K562 (cell line): Measurements from ENCODE around the gene PLXNA2. TPM values are rescaled to one million over a fixed set of nuclear protein-coding genes. Genes with fewer than 3 reads are reported as not detected.

Source experiments
- ATAC-seq: fragments of 200-7000 bp; cut with Tn5 transposase; 3 replicates; pipeline ENCODE4 v1.9.1; 2020; ENCODE audit warnings: moderate library complexity
- BruUV-seq: library from RNA; stranded (reverse); fragments of 400-500 nt; replicated peaks from 2 replicates; lab custom pipeline; 2021; lab: Mats Ljungman, UMichigan
- CTCF ChIA-PET: fragments of 300-600 bp; formaldehyde crosslinking; extraction: SDS; loops from one replicate; lab custom pipeline; 2021; ENCODE audit warnings: low intra/inter-chr PET ratio; lab: Yijun Ruan, JAX
- POLR2A ChIA-PET: fragments of 300-600, 350-650 bp; sonication (Branson Sonifier 250); formaldehyde crosslinking; extraction: SDS; loops from one replicate; lab custom pipeline; 2021; ENCODE audit warnings: antibody characterized with exemption, inconsistent platforms; lab: Yijun Ruan, JAX
- DNase-seq, 4 experiments: peaks; one replicate each; pipeline versions ENCODE4 v3.0.0 to v3.0.0-alpha.2; 2011 to 2018; ENCODE audit warnings: low spot score in 3 of 4, mixed read lengths in 3 of 4; ENCODE audit errors: extremely low read depth in 1 of 4
- FAIRE-seq: peaks from 2 replicates; lab custom pipeline; 2011; peaks lifted over from hg19 to GRCh38; lab: Jason Lieb, UNC
- H2AFZ ChIP-seq: 2 replicates; pipeline ENCODE4 v1.6.0; 2011; ENCODE audit warnings: low read depth, low read length, control low read depth, inconsistent platforms
- H3K27ac ChIP-seq: fragments of 200-600 bp; 3 replicates; pipeline ENCODE4 v1.8.0; 2011; ENCODE audit warnings: low read depth, mild to moderate bottlenecking, control low read depth, inconsistent platforms, low read length, moderate library complexity, mixed read lengths; ENCODE audit errors: extremely low read depth
- H3K27me3 ChIP-seq, 2 experiments: fragments of 300-600 bp in 1 of 2; 2 replicates in 1 of 2; 3 replicates in 1 of 2; pipeline versions ENCODE4 v1.6.0 to v1.8.0; 2011; ENCODE audit warnings: inconsistent platforms in 2 of 2, low read length in 2 of 2, mild to moderate bottlenecking in 1 of 2, mixed read lengths in 1 of 2, moderate library complexity in 1 of 2; ENCODE audit not compliant: control insufficient read depth in 2 of 2, insufficient read depth in 2 of 2
- H3K36me3 ChIP-seq: fragments of 300-600 bp; 3 replicates; pipeline ENCODE4 v1.8.0; 2011; ENCODE audit warnings: mild to moderate bottlenecking, low read length, inconsistent platforms; ENCODE audit not compliant: control insufficient read depth, insufficient read depth
- H3K4me1 ChIP-seq, 2 experiments: fragments of 200-600 bp in 1 of 2; replicated peaks in 1 of 2; 2 replicates in 1 of 2; 3 replicates in 1 of 2; pipeline versions ENCODE4 v1.5.1 to v1.8.0; 2011; ENCODE audit warnings: inconsistent platforms in 2 of 2, low read length in 2 of 2, mild to moderate bottlenecking in 1 of 2, mixed read lengths in 1 of 2, moderate library complexity in 1 of 2; ENCODE audit not compliant: control insufficient read depth in 2 of 2, insufficient read depth in 2 of 2
- H3K4me2 ChIP-seq: 2 replicates; pipeline ENCODE4 v1.6.1; 2011; ENCODE audit warnings: low read length, control low read depth, inconsistent platforms, mixed read lengths; ENCODE audit not compliant: insufficient read depth
- H3K4me3 ChIP-seq: fragments of 200-600 bp; sonication (generic), shearing (Covaris generic); 2 replicates; pipeline ENCODE4 v1.5.1; 2016; ENCODE audit warnings: control low read depth, inconsistent platforms
- H3K79me2 ChIP-seq: fragments of 200-600 bp; 3 replicates; pipeline ENCODE4 v1.8.0; 2011; ENCODE audit warnings: low read length, inconsistent platforms; ENCODE audit not compliant: control insufficient read depth, insufficient read depth
- H3K9ac ChIP-seq, 2 experiments: 2 replicates each; pipeline versions ENCODE4 v1.6.0 to v1.6.1; 2011; ENCODE audit warnings: low read depth in 2 of 2, low read length in 2 of 2, control low read depth in 1 of 2, inconsistent platforms in 1 of 2, mild to moderate bottlenecking in 1 of 2, mixed read lengths in 1 of 2; ENCODE audit not compliant: insufficient read depth in 1 of 2
- H3K9me1 ChIP-seq: one replicate; pipeline ENCODE4 v1.6.0; 2011; ENCODE audit warnings: inconsistent platforms, mild to moderate bottlenecking, low read length, moderate library complexity; ENCODE audit not compliant: control insufficient read depth, insufficient read depth
- H3K9me3 ChIP-seq: replicated peaks from 2 replicates; pipeline ENCODE4 v1.5.1; 2011; ENCODE audit warnings: low read depth, low read length, inconsistent platforms; ENCODE audit not compliant: control insufficient read depth, insufficient read depth
- H4K20me1 ChIP-seq: replicated peaks from 2 replicates; pipeline ENCODE4 v1.6.1; 2011; ENCODE audit warnings: low read length, inconsistent platforms, mixed read lengths; ENCODE audit not compliant: control insufficient read depth, insufficient read depth
- BMI1 ChIP-seq: fragments of 150-350 bp; IDR thresholded peaks from 2 replicates; pipeline ENCODE4 v1.6.1; 2014; ENCODE audit warnings: low read length
- CCNT2 ChIP-seq: IDR thresholded peaks from 2 replicates; pipeline ENCODE4 v1.6.1; 2011; ENCODE audit warnings: borderline replicate concordance, low read depth, mild to moderate bottlenecking, moderate library complexity, mixed read lengths, low read length; ENCODE audit not compliant: insufficient read length; ENCODE audit errors: extremely low read depth
- CEBPB ChIP-seq: fragments of 450-650 bp; IDR thresholded peaks from 2 replicates; pipeline ENCODE4 v1.6.1; 2016; ENCODE audit warnings: missing genetic modification characterization, missing compliant biosample characterization
- DDX20 ChIP-seq: fragments of 450-650 bp; IDR thresholded peaks from 2 replicates; pipeline ENCODE4 v1.6.1; 2016; ENCODE audit warnings: missing genetic modification characterization, low read depth, mild to moderate bottlenecking, missing compliant biosample characterization, moderate library complexity
- ERF ChIP-seq: fragments of 450-650 bp; formaldehyde crosslinking; IDR thresholded peaks from 2 replicates; pipeline ENCODE4 v1.4.0; 2020; ENCODE audit warnings: mild to moderate bottlenecking, mixed read lengths
- ESRRA ChIP-seq: fragments of 450-650 bp; IDR thresholded peaks from 2 replicates; pipeline ENCODE4 v1.6.1; 2014; ENCODE audit warnings: low read depth, mild to moderate bottlenecking, moderate library complexity, borderline replicate concordance
- FOSL1 ChIP-seq: fragments of 200-800 bp; sonication (Bioruptor generic); conservative IDR thresholded peaks from 2 replicates; pipeline ENCODE4 v1.6.1; 2016; ENCODE audit warnings: missing genetic modification characterization, missing compliant biosample characterization
- GATAD2A ChIP-seq: fragments of 450-650 bp; IDR thresholded peaks from 2 replicates; pipeline ENCODE4 v1.6.1; 2017
- NCOR1 ChIP-seq: fragments of 450-650 bp; IDR thresholded peaks from 2 replicates; pipeline ENCODE4 v1.6.1; 2016; ENCODE audit warnings: mild to moderate bottlenecking, moderate library complexity
- TARDBP ChIP-seq: fragments of 450-650 bp; IDR thresholded peaks from 2 replicates; pipeline ENCODE4 v1.6.1; 2016
- ZNF184 ChIP-seq: sonication (generic); formaldehyde crosslinking; IDR thresholded peaks from 2 replicates; pipeline ENCODE4 v1.5.0; 2020; ENCODE audit warnings: missing genetic modification reagents
- ZNF217 ChIP-seq: sonication (generic); formaldehyde crosslinking; IDR thresholded peaks from 2 replicates; pipeline ENCODE4 v1.8.0; 2022; ENCODE audit warnings: mild to moderate bottlenecking, missing genetic modification reagents
- ZNF316 ChIP-seq: fragments of 450-650 bp; IDR thresholded peaks from 2 replicates; pipeline ENCODE4 v1.6.1; 2016
- ZNF324 ChIP-seq: fragments of 250-450 bp; sonication (Bioruptor Pico); IDR thresholded peaks from 2 replicates; pipeline ENCODE4 v1.4.0; 2020; ENCODE audit warnings: mild to moderate bottlenecking
- ZNF347 ChIP-seq: fragments of 450-650 bp; formaldehyde crosslinking; IDR thresholded peaks from 2 replicates; pipeline ENCODE4 v1.4.0; 2020; ENCODE audit warnings: low read depth, mild to moderate bottlenecking, moderate library complexity
- ZNF586 ChIP-seq: fragments of 450-650 bp; formaldehyde crosslinking; conservative IDR thresholded peaks from 2 replicates; pipeline ENCODE4 v1.4.0; 2020; ENCODE audit warnings: mild to moderate bottlenecking, moderate library complexity
- WGBS: fragments of 100-300 bp; shearing (Covaris generic); methylation state at CpG from one replicate; pipeline ENCODE4 v1.1.6; 2016; ENCODE audit warnings: low coverage, mixed read lengths; ENCODE audit not compliant: insufficient coverage; ENCODE audit errors: missing lambda C conversion rate; 5-methylcytosine and 5-hydroxymethylcytosine counted together
- in situ Hi-C: fragments of 300-500 bp; cut with MboI; formaldehyde crosslinking; loops from 4 replicates; pipeline ENCODE4 v1.15.0; 2018; ENCODE audit warnings: inconsistent platforms, mixed read lengths
- intact Hi-C: fragments of 100-400 bp; cut with micrococcal nuclease; formaldehyde crosslinking; loops from 2 replicates; pipeline ENCODE4 v1.14.2; 2022
- polyA plus RNA-seq, 8 experiments: library from polyadenylated mRNA; depleted of rRNA in 4 of 8; stranded (reverse) in 5 of 8; unstranded in 3 of 8; fragments of >200 nt; fragmentation: Nextera tagmentation in 2 of 8; fragmentation: Illumina TruSeq in 1 of 8; extraction: Ambion mirVana in 2 of 8; extraction: Trizol in 1 of 8; gene quantifications; 2 replicates each; pipeline versions ENCODE4 v1.2.1 to v1.2.3, GENCODE V29; 2011 to 2014; ENCODE audit warnings: inconsistent platforms in 1 of 8, missing spikeins in 1 of 8
- total RNA-seq, 7 experiments: library from RNA; depleted of rRNA in 6 of 7; stranded (reverse); fragments of >200 nt in 6 of 7; fragmentation: Illumina TruSeq in 2 of 7; extraction: Trizol in 2 of 7; gene quantifications; 2 replicates each; pipeline versions ENCODE4 v1.2.1 to v1.2.3, GENCODE V29; 2011 to 2021; ENCODE audit warnings: low replicate concordance in 1 of 7
- TF ChIP-seq, protein P1 (sequence below): sonication (generic); formaldehyde crosslinking; IDR thresholded peaks from 2 replicates; pipeline ENCODE4 v1.8.0; 2022; ENCODE audit warnings: mild to moderate bottlenecking, missing genetic modification reagents, borderline replicate concordance

PLXNA2 gene
- total and polyA plus RNA-seq, 9 of the 15 experiments (the other 6 are each of a cell fraction or from before 2014, with no cell fraction given) = 0.01 to 1.3 (median 0.32) TPM

DNA sequence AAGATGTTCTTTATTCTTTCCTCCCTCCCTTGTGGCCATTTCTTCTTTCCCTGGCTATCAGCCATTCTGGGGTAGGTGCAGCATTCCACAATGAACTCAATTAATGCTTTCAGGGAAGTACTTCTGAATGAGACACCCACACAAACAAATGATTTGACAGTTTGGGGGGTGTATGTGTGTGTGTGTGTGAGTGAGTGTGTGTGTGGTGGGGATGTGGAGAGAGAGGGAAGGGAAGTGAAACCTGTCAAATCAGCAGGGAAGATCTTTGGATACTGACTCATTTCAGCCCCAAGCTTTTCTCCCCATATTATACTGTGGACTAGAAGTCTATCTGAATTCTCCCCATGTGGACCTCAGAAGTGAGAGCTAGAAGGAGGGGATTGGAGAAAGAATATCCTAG is 178.3 kb downstream of the PLXNA2 start:
- no peak overlapping the region for H3K27ac ChIP-seq
- H3K36me3 ChIP-seq = no peaks in the 10 kb centered on the region
- no peak overlapping the region for H2AFZ ChIP-seq
- intact Hi-C loops = no loop called here
- no peaks in the 10 kb centered on the region for H3K4me1 ChIP-seq
- H3K4me2 ChIP-seq = no peak overlapping the region
- TF ChIP-seq ZNF184 (CRISPR knock-in tag) (no peak), FOSL1 (tag) (peak; percentile 19; the same call in 1 of the 2 replicates), ZNF316 (0 out of 2 replicates have a peak, but pooled peaks have one; percentile 7)
- TF ChIP-seq, all 486 proteins: peak for 2
- Histone ChIP-seq H4K20me1 (peaks cover 4% of the 10 kb centered on the region; the same call in 1 of the 2 replicates), H3K9me3 (no peaks in the 10 kb centered on the region), H3K9ac (no peak overlapping the region), H3K27me3 (peaks cover 27 to 67% of the 10 kb centered on the region in 2 experiments), H3K4me3 (no peak overlapping the region), H3K9me1 (no peaks in the 10 kb centered on the region), H3K79me2 (no peaks in the 10 kb centered on the region)
- no peak for ATAC-seq
- ChIA-PET POLR2A (interaction anchor here (0.6 kb wide), 1 partner anchor 77 kb away, joined by 3 read pairs; no protein-coding TSS in a partner anchor), CTCF (no interaction called here)
- no TSS peak for BruUV-seq
- FAIRE-seq = no peak
- in situ Hi-C loops = no loop called here
- no peak for DNase-seq

DNA sequence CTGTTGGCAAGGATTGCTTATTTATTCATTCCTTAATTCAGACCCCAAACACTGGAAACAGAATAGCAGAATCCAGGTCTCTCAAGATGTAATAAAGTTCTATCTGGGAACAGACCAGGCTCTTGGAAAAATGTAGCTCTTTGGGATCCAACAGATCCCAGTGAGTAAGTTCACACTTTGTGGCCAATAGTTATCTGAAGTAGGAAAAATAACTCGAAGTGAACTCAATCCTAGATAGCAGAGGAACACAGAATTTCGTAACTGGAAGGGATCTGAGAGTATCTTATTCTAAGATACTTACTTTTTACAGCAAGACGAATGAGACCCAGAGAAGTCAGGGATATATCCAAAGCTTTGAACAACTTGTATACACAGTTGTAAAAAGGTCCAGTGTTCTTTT is 182.6 kb downstream of the PLXNA2 start:
- CTCF ChIA-PET = no interaction called here
- POLR2A ChIA-PET = no interaction called here
- H3K9me1 ChIP-seq = no peaks in the 10 kb centered on the region
- intact Hi-C loops (no loop called here), in situ Hi-C loops (no loop called here)
- no peak overlapping the region for H2AFZ ChIP-seq
- H3K9ac ChIP-seq = no peak overlapping the region
- no peaks in the 10 kb centered on the region for H3K4me1 ChIP-seq
- BruUV-seq = no TSS peak
- peaks cover 30 to 72% of the 10 kb centered on the region in 2 experiments for H3K27me3 ChIP-seq
- no peaks in the 10 kb centered on the region for H3K79me2 ChIP-seq
- H4K20me1 ChIP-seq = 0 out of 2 replicates have a peak, but pooled peaks cover 8% of the 10 kb centered on the region
- DNase-seq (no peak), ATAC-seq (no peak), FAIRE-seq (no peak)
- H3K27ac ChIP-seq = no peak overlapping the region
- H3K4me2 ChIP-seq = no peak overlapping the region
- no peaks in the 10 kb centered on the region for H3K9me3 ChIP-seq
- WGBS = 2% methylated on average over 3 of the region's 3 CpGs
- no peaks in the 10 kb centered on the region for H3K36me3 ChIP-seq
- no peak overlapping the region for H3K4me3 ChIP-seq
- no peak for TF ChIP-seq BMI1
- TF ChIP-seq ESRRA = no peak
- no peak for TF ChIP-seq ZNF586
- TF ChIP-seq ERF = no peak
- no peak for TF ChIP-seq NCOR1
- TF ChIP-seq CEBPB (tag) = no peak
- no peak for TF ChIP-seq ZNF347
- TF ChIP-seq GATAD2A = no peak
- TF ChIP-seq ZNF217 = no peak
- TF ChIP-seq, protein P1, sequence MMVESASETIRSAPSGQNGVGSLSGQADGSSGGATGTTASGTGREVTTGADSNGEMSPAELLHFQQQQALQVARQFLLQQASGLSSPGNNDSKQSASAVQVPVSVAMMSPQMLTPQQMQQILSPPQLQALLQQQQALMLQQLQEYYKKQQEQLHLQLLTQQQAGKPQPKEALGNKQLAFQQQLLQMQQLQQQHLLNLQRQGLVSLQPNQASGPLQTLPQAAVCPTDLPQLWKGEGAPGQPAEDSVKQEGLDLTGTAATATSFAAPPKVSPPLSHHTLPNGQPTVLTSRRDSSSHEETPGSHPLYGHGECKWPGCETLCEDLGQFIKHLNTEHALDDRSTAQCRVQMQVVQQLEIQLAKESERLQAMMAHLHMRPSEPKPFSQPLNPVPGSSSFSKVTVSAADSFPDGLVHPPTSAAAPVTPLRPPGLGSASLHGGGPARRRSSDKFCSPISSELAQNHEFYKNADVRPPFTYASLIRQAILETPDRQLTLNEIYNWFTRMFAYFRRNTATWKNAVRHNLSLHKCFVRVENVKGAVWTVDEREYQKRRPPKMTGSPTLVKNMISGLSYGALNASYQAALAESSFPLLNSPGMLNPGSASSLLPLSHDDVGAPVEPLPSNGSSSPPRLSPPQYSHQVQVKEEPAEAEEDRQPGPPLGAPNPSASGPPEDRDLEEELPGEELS = no peak
- TF ChIP-seq TARDBP = no peak
- TF ChIP-seq DDX20 (tag) = no peak
- TF ChIP-seq ZNF324 = no peak
- TF ChIP-seq CCNT2 = no peak
